Osteoblast (primary cell): Measurements from ENCODE around the gene TMEM165. TPM values are rescaled to one million over a fixed set of nuclear protein-coding genes. Genes with fewer than 3 reads are reported as not detected.

Experiments used
- DNase-seq: peaks from one replicate; pipeline ENCODE4 v3.0.0; 2011; ENCODE audit warnings: low spot score, mixed read lengths; ENCODE audit not compliant: insufficient read length; ENCODE audit errors: missing footprints
- H2AFZ ChIP-seq: 2 replicates; pipeline ENCODE4 v1.6.0; 2011; ENCODE audit warnings: mild to moderate bottlenecking, low read length
- H3K27ac ChIP-seq: 2 replicates; pipeline ENCODE4 v1.5.1; 2011; ENCODE audit warnings: mild to moderate bottlenecking, low read depth, low read length, moderate library complexity
- H3K27me3 ChIP-seq: 2 replicates; pipeline ENCODE4 v1.6.0; 2012; ENCODE audit warnings: mild to moderate bottlenecking, control low read depth, inconsistent platforms, low read length, moderate library complexity; ENCODE audit not compliant: insufficient read depth
- H3K36me3 ChIP-seq: 2 replicates; pipeline ENCODE4 v1.5.1; 2011; ENCODE audit warnings: mild to moderate bottlenecking, low read length, control low read depth, moderate library complexity; ENCODE audit not compliant: insufficient read depth
- H3K4me1 ChIP-seq: 2 replicates; pipeline ENCODE4 v1.5.1; 2011; ENCODE audit warnings: mild to moderate bottlenecking, low read length, control low read depth, moderate library complexity; ENCODE audit not compliant: insufficient read depth
- H3K4me2 ChIP-seq: 2 replicates; pipeline ENCODE4 v1.6.0; 2011; ENCODE audit warnings: mild to moderate bottlenecking, low read length; ENCODE audit not compliant: insufficient read depth
- H3K4me3 ChIP-seq: fragments of 200-600 bp; sonication (generic); 3 replicates; pipeline ENCODE4 v1.5.1; 2012; ENCODE audit warnings: mild to moderate bottlenecking, low read length, inconsistent platforms; ENCODE audit not compliant: insufficient read depth
- H3K79me2 ChIP-seq: 2 replicates; pipeline ENCODE4 v1.6.0; 2012; ENCODE audit warnings: mild to moderate bottlenecking, low read length, control low read depth, inconsistent platforms; ENCODE audit not compliant: insufficient read depth
- H3K9me3 ChIP-seq: 2 replicates; pipeline ENCODE4 v1.5.1; 2011; ENCODE audit warnings: low read depth, low read length, control low read depth
- H4K20me1 ChIP-seq: 2 replicates; pipeline ENCODE4 v1.6.0; 2012; ENCODE audit warnings: mild to moderate bottlenecking, low read length, control low read depth; ENCODE audit not compliant: insufficient read depth
- total RNA-seq: library from RNA; depleted of rRNA; stranded (reverse); fragments of >200 nt; gene quantifications from 2 replicates; pipeline ENCODE4 v1.2.3, GENCODE V29; 2012
- TF ChIP-seq, protein P1 (sequence below): IDR thresholded peaks from 2 replicates; pipeline ENCODE4 v1.5.1; 2011; ENCODE audit warnings: mild to moderate bottlenecking, low read depth, low read length, moderate library complexity; ENCODE audit errors: extremely low read depth

TMEM165 gene, protein sequence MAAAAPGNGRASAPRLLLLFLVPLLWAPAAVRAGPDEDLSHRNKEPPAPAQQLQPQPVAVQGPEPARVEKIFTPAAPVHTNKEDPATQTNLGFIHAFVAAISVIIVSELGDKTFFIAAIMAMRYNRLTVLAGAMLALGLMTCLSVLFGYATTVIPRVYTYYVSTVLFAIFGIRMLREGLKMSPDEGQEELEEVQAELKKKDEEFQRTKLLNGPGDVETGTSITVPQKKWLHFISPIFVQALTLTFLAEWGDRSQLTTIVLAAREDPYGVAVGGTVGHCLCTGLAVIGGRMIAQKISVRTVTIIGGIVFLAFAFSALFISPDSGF
- 151 and 163 TPM in 2 replicates for total RNA-seq

DNA sequence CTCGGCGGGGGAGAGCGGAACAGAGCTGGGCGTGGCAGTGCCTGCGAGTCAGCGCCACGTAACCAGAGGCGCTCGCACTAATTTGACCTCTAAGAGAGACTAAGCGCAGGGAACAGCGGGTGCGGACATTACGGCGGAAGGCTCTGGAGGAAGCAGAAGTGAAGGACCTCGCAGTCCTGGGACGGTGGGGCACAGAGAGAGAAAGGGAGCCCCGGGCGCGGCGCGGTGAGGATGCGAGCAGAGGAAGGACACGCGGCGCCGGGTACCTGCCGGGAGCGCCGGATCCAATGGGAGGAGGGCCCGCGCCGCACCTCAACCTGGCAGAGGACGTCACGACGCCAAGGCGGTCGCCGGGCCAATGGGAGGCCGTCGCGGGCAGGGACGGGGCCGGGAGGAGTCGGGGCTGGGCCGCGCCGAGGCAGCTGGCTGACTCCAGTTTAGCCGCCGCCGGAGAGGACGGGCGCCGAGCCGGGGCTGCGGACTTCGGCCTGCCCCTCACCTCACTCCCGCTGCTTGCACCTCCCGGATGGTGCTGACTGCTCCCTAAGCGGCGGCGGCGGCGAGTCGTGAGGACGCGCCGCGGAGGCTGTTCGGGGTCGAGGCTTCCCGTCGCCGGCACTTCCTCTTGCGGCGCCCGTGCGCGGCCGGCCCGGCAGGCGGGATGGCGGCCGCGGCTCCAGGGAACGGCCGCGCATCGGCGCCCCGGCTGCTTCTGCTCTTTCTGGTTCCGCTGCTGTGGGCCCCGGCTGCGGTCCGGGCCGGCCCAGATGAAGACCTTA, at the start of gene TMEM165:
Gene TMEM165 (plus strand): TSS at position 429 of the 779 bp plus-strand sequence. CDS start 233 bp downstream, at position 662.
- Histone ChIP-seq H3K4me2 (peak within 1 kb of the TSS; percentile 96), H3K36me3 (peaks cover 21% of the 10 kb centered on the region), H2AFZ (peak within 1 kb of the TSS; percentile 86), H3K4me3 (peak within 1 kb of the TSS; percentile 81), H4K20me1 (peaks cover 39% of the 10 kb centered on the region), H3K27ac (peak within 1 kb of the TSS; percentile 92), H3K79me2 (peaks cover 45% of the 10 kb centered on the region), H3K4me1 (peaks cover 19% of the 10 kb centered on the region), H3K27me3 (no peaks in the 10 kb centered on the region), H3K9me3 (no peaks in the 10 kb centered on the region)
- DNase-seq: peak; percentile 93
- TF ChIP-seq, protein P1, sequence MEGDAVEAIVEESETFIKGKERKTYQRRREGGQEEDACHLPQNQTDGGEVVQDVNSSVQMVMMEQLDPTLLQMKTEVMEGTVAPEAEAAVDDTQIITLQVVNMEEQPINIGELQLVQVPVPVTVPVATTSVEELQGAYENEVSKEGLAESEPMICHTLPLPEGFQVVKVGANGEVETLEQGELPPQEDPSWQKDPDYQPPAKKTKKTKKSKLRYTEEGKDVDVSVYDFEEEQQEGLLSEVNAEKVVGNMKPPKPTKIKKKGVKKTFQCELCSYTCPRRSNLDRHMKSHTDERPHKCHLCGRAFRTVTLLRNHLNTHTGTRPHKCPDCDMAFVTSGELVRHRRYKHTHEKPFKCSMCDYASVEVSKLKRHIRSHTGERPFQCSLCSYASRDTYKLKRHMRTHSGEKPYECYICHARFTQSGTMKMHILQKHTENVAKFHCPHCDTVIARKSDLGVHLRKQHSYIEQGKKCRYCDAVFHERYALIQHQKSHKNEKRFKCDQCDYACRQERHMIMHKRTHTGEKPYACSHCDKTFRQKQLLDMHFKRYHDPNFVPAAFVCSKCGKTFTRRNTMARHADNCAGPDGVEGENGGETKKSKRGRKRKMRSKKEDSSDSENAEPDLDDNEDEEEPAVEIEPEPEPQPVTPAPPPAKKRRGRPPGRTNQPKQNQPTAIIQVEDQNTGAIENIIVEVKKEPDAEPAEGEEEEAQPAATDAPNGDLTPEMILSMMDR: peak; percentile 20

DNA sequence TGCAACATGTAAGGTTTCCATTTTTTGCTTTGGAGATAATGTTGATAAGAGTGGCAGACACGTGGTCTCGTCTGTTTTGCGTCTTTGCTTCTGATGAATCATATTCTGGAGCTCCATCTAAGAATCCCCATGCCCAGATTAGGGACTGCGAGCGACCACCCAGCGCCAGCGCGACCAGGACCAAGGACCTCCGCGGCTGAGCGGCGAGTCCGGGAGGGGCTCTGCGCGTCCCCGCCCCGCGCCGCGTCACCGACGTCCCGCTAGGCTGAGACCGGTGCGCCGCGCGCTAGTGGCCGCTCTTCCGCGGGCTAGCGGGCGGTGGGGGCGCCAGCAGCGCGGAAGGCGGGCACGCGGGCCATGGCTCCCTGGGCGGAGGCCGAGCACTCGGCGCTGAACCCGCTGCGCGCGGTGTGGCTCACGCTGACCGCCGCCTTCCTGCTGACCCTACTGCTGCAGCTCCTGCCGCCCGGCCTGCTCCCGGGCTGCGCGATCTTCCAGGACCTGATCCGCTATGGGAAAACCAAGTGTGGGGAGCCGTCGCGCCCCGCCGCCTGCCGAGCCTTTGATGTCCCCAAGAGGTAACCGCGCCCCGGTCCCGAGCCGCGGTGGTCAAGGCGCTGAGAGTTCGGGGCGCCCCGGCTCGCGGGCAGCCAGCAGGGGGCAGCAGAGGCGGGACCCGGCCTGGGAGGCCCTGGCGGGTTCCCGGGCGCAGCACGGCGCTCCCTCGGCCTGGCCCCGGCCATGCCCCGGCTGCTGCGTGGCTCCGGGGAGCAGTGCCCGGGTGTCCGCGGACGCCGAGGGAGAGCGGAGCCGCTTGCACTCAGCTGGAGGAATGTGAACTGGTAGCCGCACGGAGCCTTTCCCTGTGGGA, 49.5 kb upstream of the TMEM165 start, which contains the start of gene SRD5A3:
Gene SRD5A3 (plus strand): TSS at position 263 of the 871 bp plus-strand sequence. CDS start 95 bp downstream, at position 358.
- no peaks in the 10 kb centered on the region for H3K36me3 ChIP-seq
- peaks cover 23% of the 10 kb centered on the region for H3K4me1 ChIP-seq
- peak within 1 kb of the TSS; percentile 98 for H3K4me2 ChIP-seq
- H3K9me3 ChIP-seq: no peaks in the 10 kb centered on the region
- no peaks in the 10 kb centered on the region for H4K20me1 ChIP-seq
- peaks cover 2% of the 10 kb centered on the region for H3K27me3 ChIP-seq
- H3K4me3 ChIP-seq: peak within 1 kb of the TSS; percentile 89
- H3K79me2 ChIP-seq: peaks cover 4% of the 10 kb centered on the region
- H3K27ac ChIP-seq: peak within 1 kb of the TSS; percentile 75
- peak within 1 kb of the TSS; percentile 99 for H2AFZ ChIP-seq
- TF ChIP-seq, protein P1: peak; percentile 67
- DNase-seq: peak; percentile 98

DNA sequence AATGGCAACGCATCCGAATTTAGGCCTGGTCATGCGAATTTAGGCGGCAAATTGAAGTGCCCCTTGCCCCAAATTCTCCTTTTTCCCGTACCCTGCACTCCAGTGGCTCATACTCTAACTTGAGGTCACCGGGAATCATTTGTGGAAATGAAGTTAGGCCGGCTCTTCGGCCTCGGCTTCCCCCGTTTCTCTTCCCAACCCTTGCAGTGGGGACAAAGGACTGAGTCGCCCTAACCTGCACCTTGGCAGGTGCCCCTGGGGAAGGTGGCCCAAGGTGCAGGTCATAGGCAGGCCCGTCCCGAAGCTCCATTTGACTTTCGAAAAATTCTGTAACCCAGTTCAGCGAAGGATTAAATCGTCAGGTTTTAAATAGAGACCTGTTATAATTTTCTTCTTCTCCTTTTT, 48.9 kb upstream of the TMEM165 start:
- peaks cover 4% of the 10 kb centered on the region for H3K79me2 ChIP-seq
- H2AFZ ChIP-seq: peak overlapping the region; percentile 99
- H3K4me1 ChIP-seq: peaks cover 23% of the 10 kb centered on the region
- no peaks in the 10 kb centered on the region for H4K20me1 ChIP-seq
- H3K27me3 ChIP-seq: no peaks in the 10 kb centered on the region
- no peak for DNase-seq
- H3K36me3 ChIP-seq: no peaks in the 10 kb centered on the region
- peak overlapping the region; percentile 75 for H3K27ac ChIP-seq
- H3K4me3 ChIP-seq: peak overlapping the region; percentile 89
- peak overlapping the region; percentile 98 for H3K4me2 ChIP-seq
- no peaks in the 10 kb centered on the region for H3K9me3 ChIP-seq
- TF ChIP-seq, protein P1: no peak
